ENCODE data around the gene ZNF280B. TPM values are rescaled to one million over a fixed set of nuclear protein-coding genes. Genes with fewer than 3 reads are reported as not detected.
"Not testable (repeated sequence)": the region's sequence is repeated elsewhere in the genome, so short reads cannot be mapped to it uniquely, and the experiment has no call there.

Gene ZNF280B
- total RNA-seq, 3 donors from 2014 or later, result 2.4 to 3.7 (median 2.6) TPM

DNA sequence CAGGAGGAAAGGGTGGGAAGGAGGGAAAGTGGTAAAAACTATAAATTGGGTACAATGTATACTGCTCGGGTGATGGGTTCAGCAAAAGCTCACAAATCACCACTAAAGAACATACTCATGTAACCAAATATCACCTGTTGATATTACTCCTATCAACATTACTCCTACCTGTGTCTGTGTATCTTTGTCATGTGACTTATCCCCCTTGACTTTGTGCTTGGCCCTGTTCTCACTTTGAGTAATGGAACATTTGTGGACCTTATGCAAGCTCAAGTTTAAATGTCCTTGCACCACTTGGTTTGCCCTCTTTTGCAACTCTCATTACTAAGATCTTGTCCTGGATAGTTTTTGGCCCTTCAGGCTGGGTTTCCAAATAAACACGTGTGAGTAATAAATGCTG, 39.0 kb downstream of the ZNF280B start:
- Mint-ChIP-seq H3K4me1 (ENCODE audit: low read depth) (no peaks in the 10 kb centered on the region), H3K9me3 (peaks cover 17% of the 10 kb centered on the region), H3K27me3 (ENCODE audit: low read depth) (peaks cover 24% of the 10 kb centered on the region), H3K4me3 (no peak overlapping the region), H3K36me3 (ENCODE audit: insufficient read depth) (no peaks in the 10 kb centered on the region)
- DNase-seq (no peak), ATAC-seq (no peak)

GRCh38 chr22:22468794-22469469, 39.6 kb downstream of the ZNF280B start:
- H3K9me3 Mint-ChIP-seq, result peaks cover 17% of the 10 kb centered on the region

DNA sequence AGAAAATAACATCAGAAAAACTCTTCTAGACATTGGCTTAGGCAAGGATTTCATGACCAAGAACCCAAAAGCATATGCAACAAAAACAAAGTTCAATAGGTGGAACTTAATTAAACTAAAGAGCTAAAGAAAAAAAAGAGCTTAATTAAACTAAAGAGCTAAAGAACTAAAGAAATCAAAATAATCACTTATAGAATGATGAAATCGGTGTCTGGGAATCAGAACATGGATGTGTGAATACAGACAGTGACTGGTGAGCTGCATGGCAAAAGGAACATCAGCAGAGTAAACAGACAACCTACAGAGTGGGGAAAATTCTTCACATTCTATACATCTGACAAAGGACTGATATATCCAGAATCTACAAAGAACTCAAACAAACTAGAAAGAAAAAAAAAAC, 41.4 kb downstream of the ZNF280B start:
- no peaks in the 10 kb centered on the region for H3K36me3 Mint-ChIP-seq (ENCODE audit: insufficient read depth)
- ATAC-seq (no peak), DNase-seq (no peak)
- H3K27me3 Mint-ChIP-seq (ENCODE audit: low read depth), result peaks cover 44% of the 10 kb centered on the region
- peaks cover 2% of the 10 kb centered on the region for H3K4me1 Mint-ChIP-seq (ENCODE audit: low read depth)
- H3K9me3 Mint-ChIP-seq, result peaks cover 17% of the 10 kb centered on the region
- H3K4me3 Mint-ChIP-seq, result no peak overlapping the region

More at GRCh38 chr22:22468794-22469469, 39.6 kb downstream of the ZNF280B start:
- not testable (repeated sequence) for DNase-seq; H3K4me3 Mint-ChIP-seq; H3K36me3 Mint-ChIP-seq (ENCODE audit: insufficient read depth); H3K4me1 Mint-ChIP-seq (ENCODE audit: low read depth); ATAC-seq
- H3K27me3 Mint-ChIP-seq (ENCODE audit: low read depth), result peaks cover 28% of the 10 kb centered on the region

- H3K9me3 Mint-ChIP-seq, result peaks cover 17% of the 10 kb centered on the region
- peaks cover 2% of the 10 kb centered on the region for H3K4me1 Mint-ChIP-seq (ENCODE audit: low read depth)
- H3K4me3 Mint-ChIP-seq, result no peak overlapping the region
- DNase-seq (no peak), ATAC-seq (no peak)
- no peaks in the 10 kb centered on the region for H3K36me3 Mint-ChIP-seq (ENCODE audit: insufficient read depth)
- H3K27me3 Mint-ChIP-seq (ENCODE audit: low read depth), result peaks cover 44% of the 10 kb centered on the region
These were observed 42.8 kb downstream of the ZNF280B start for GRCh38 chr22:22465782-22466181.

DNA sequence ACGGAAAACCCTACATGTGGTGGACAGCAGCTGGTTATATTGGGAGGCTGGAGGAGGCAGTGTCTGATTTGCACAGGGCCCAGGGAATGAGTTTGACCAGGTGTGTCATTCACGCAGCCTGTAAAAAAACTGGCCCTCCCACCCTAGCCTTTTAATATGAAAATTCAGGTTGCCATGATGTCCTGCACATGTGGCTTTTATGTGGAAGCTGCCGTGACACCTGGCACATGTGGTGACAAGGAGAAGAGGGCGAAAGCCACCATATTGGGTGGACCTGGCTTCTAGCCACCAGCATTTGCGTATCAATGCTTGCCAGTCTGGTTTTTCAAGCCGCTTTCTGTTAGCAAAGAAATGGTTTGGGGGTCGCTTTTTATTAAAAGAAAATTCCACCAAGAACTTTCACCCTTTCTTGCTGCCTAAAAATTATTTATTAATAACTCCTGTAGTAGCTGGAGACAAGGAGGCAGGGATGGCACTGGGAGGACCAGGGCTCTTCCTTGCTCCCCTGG, 43.4 kb downstream of the ZNF280B start:
- Mint-ChIP-seq H3K4me3 (no peak overlapping the region), H3K27me3 (ENCODE audit: low read depth) (peaks cover 44% of the 10 kb centered on the region), H3K9me3 (peaks cover 17% of the 10 kb centered on the region), H3K36me3 (ENCODE audit: insufficient read depth) (no peaks in the 10 kb centered on the region), H3K4me1 (ENCODE audit: low read depth) (peaks cover 2% of the 10 kb centered on the region)
- DNase-seq, result no peak
- no peak for ATAC-seq

DNA sequence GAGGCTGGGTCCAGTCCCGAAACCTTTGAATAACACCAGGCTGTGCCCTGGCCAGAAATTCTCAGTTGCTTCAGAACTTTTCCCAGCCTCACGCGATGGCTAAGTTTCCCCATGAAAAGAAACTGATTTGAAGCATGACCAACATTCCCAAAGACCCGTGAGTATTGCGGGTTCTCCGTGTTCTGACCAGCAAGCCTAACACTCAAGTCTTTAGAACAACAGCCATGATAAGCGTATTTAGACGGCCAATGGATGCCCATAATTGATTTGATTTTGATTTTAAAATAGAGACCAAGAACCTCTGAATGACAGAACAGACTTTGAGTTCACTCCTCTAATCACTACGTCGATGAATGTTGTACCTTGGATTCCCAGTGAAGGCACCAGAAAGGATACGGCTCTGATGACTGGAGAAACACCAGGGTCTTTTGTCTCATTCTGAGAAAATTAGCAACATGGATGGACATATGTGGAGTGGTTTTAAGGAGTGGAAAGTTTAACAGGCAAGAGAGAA, 43.9 kb downstream of the ZNF280B start:
- no peak overlapping the region for H3K4me3 Mint-ChIP-seq
- no peak for ATAC-seq

GRCh38 chr22:22463855-22464540, 44.5 kb downstream of the ZNF280B start:
- DNase-seq, result peak; percentile 34
- peaks cover 44% of the 10 kb centered on the region for H3K27me3 Mint-ChIP-seq (ENCODE audit: low read depth)
- no peak overlapping the region for H3K4me3 Mint-ChIP-seq
- peaks cover 2% of the 10 kb centered on the region for H3K4me1 Mint-ChIP-seq (ENCODE audit: low read depth)
- no peaks in the 10 kb centered on the region for H3K36me3 Mint-ChIP-seq (ENCODE audit: insufficient read depth)
- peak in 1 of 2 donors; percentile 51 for ATAC-seq
- H3K9me3 Mint-ChIP-seq, result peaks cover 15% of the 10 kb centered on the region

More for the DNA sequence above, 43.9 kb downstream of the ZNF280B start:
- H3K4me1 Mint-ChIP-seq (ENCODE audit: low read depth), result peaks cover 2% of the 10 kb centered on the region
- H3K9me3 Mint-ChIP-seq, result peaks cover 16% of the 10 kb centered on the region
- no peak for DNase-seq
- H3K36me3 Mint-ChIP-seq (ENCODE audit: insufficient read depth), result no peaks in the 10 kb centered on the region
- H3K27me3 Mint-ChIP-seq (ENCODE audit: low read depth), result peaks cover 44% of the 10 kb centered on the region

GRCh38 chr22:22462813-22463567, 45.6 kb downstream of the ZNF280B start:
- Mint-ChIP-seq H3K9me3 (peaks cover 15% of the 10 kb centered on the region), H3K36me3 (ENCODE audit: insufficient read depth) (no peaks in the 10 kb centered on the region), H3K4me3 (no peak overlapping the region), H3K27me3 (ENCODE audit: low read depth) (peaks cover 44% of the 10 kb centered on the region), H3K4me1 (ENCODE audit: low read depth) (peaks cover 2% of the 10 kb centered on the region)
- ATAC-seq (no peak), DNase-seq (no peak)

DNA sequence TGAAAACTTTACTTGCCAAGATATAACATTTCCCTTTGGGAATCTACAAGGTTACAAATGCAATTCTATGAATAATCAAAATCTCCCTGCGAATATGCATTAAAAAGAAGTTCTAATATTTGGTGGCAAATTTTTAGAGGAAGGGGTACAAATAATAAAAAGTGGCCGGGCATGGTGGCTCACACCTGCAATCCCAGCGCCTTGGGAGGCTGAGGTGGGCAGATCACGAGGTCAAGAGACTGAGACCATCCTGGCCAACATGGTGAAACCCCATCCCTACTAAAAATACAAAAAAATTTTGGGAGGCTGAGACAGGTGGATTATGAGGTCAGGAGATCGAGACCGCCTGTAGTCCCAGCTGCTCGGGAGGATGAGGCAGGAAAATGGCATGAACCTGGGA, 47.0 kb downstream of the ZNF280B start:
- ATAC-seq (no peak), DNase-seq (no peak)
- H3K36me3 Mint-ChIP-seq (ENCODE audit: insufficient read depth), result no peaks in the 10 kb centered on the region
- peaks cover 43% of the 10 kb centered on the region for H3K27me3 Mint-ChIP-seq (ENCODE audit: low read depth)
- peaks cover 15% of the 10 kb centered on the region for H3K9me3 Mint-ChIP-seq
- peaks cover 2% of the 10 kb centered on the region for H3K4me1 Mint-ChIP-seq (ENCODE audit: low read depth)
- H3K4me3 Mint-ChIP-seq, result no peak overlapping the region

GRCh38 chr22:22461111-22461510, 47.4 kb downstream of the ZNF280B start:
- DNase-seq (no peak), ATAC-seq (no peak)
- Mint-ChIP-seq H3K9me3 (peaks cover 15% of the 10 kb centered on the region), H3K4me3 (no peak overlapping the region), H3K36me3 (ENCODE audit: insufficient read depth) (no peaks in the 10 kb centered on the region), H3K27me3 (ENCODE audit: low read depth) (peaks cover 39% of the 10 kb centered on the region), H3K4me1 (ENCODE audit: low read depth) (peaks cover 2% of the 10 kb centered on the region)

DNA sequence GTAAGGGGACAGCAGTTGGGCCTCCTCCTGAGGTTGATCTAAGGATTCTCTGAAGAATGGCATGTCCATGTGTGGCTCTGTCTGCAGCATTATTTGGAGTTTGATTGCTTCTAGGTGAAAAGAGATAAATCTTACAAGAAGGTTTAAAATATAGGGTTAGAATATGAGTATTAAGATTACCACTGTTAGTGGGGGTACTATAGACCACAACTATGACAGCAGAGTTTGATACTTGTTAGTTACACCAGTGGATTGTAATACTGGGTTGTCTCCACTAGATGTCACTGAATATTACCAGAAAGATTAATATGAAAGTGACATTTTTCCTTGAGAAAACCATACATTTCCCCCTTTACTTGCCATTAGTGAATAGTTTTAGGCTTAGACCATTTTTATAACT, 47.9 kb downstream of the ZNF280B start:
- Mint-ChIP-seq H3K4me3 (no peak overlapping the region), H3K27me3 (ENCODE audit: low read depth) (peaks cover 38% of the 10 kb centered on the region)
- ATAC-seq, result no peak

DNA sequence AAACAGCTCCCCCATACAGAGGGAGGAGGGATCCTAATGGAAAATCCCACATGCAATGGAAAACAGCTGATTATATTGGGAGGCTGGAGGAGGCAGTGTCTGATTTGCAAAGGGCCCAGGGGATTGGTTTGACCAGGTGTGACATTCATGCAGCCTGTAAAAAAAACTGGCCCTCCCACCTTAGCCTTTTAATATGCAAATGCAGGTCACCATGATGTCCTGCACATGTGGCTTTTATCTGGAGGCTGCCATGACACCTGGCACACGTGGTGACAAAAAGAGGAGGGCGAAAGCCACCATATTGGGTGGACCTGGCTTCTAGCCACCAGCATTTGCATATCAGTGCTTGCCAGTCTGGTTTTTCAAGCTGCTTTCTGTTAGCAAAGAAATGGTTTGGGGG, 48.5 kb downstream of the ZNF280B start:
- Mint-ChIP-seq H3K4me3 (no peak overlapping the region), H3K9me3 (peaks cover 15% of the 10 kb centered on the region), H3K36me3 (ENCODE audit: insufficient read depth) (no peaks in the 10 kb centered on the region), H3K4me1 (ENCODE audit: low read depth) (peaks cover 2% of the 10 kb centered on the region), H3K27me3 (ENCODE audit: low read depth) (peaks cover 39% of the 10 kb centered on the region)
- ATAC-seq (no peak), DNase-seq (no peak)

More for the DNA sequence above, 47.9 kb downstream of the ZNF280B start:
- peaks cover 2% of the 10 kb centered on the region for H3K4me1 Mint-ChIP-seq (ENCODE audit: low read depth)
- no peak for DNase-seq
- H3K36me3 Mint-ChIP-seq (ENCODE audit: insufficient read depth), result no peaks in the 10 kb centered on the region
- peaks cover 15% of the 10 kb centered on the region for H3K9me3 Mint-ChIP-seq

DNA sequence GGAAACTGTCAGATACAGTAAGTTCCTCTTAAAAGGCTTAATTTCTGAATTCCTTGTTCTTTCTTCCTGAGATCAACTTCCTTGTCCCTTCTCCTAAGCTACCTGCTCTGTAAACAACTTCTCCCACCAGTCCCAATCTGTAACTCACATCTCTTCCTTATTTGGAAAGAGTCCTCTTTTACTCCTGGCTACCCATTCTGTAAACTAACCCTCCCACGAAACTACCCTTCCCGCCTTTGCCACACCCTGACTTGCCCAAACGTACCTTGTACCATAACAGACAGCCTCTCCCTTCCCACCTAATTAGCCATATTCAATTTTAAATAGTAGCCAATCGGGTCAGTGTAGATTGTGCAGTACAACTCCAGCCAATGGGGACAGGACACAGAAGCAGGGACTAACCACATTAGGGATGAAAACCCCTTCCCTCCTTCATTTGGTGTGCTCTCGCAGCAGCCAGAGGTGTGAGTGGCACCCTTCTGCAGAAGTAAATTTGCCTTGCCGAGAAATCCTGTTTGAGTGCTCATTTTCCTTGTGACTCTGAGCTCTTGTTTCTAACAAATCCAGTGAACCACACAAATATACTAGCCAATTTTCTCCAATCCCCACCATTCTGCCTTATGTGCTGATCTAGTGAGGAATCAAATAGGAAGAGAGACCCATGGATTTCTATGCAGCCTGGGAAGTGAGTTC, 49.5 kb downstream of the ZNF280B start:
- Mint-ChIP-seq H3K36me3 (ENCODE audit: insufficient read depth) (no peaks in the 10 kb centered on the region), H3K27me3 (ENCODE audit: low read depth) (peaks cover 42% of the 10 kb centered on the region), H3K4me1 (ENCODE audit: low read depth) (peaks cover 2% of the 10 kb centered on the region), H3K9me3 (peaks cover 15% of the 10 kb centered on the region), H3K4me3 (no peak overlapping the region)
- DNase-seq, result no peak
- no peak for ATAC-seq

GRCh38 chr22:22458387-22458786, 50.2 kb downstream of the ZNF280B start:
- peaks cover 17% of the 10 kb centered on the region for H3K9me3 Mint-ChIP-seq
- H3K4me3 Mint-ChIP-seq, result no peak overlapping the region
- H3K4me1 Mint-ChIP-seq (ENCODE audit: low read depth), result no peaks in the 10 kb centered on the region
- ATAC-seq (no peak), DNase-seq (no peak)
- H3K27me3 Mint-ChIP-seq (ENCODE audit: low read depth), result peaks cover 36% of the 10 kb centered on the region
- H3K36me3 Mint-ChIP-seq (ENCODE audit: insufficient read depth), result no peaks in the 10 kb centered on the region

All from activated T-cell treated with anti-CD3 and anti-CD28 coated beads, Interleukin-2, amount 50 U/mL, for 4 hours (primary cell).